Measurements from ENCODE around the gene CHN1. TPM values are rescaled to one million over a fixed set of nuclear protein-coding genes. Genes with fewer than 3 reads are reported as not detected.

The CHN1 gene
- total RNA-seq, 2 donors from 2014 or later: 13.3 to 30.7 TPM

GRCh38 chr2:174753038-174753633 is 252.0 kb downstream of the CHN1 start:
- H3K9me3 ChIP-seq: no peaks in the 10 kb centered on the region
- no peaks in the 10 kb centered on the region for H3K4me1 ChIP-seq (ENCODE audit: control insufficient read depth in 1 of 2, low read depth in 2 of 2)
- no peak overlapping the region for H3K4me3 ChIP-seq
- no peaks in the 10 kb centered on the region for H3K36me3 ChIP-seq
- H3K27ac ChIP-seq: no peak overlapping the region
- H3K27me3 ChIP-seq (replicated peaks; ENCODE audit: insufficient read depth): no peaks in the 10 kb centered on the region
- DNase-seq (ENCODE audit: low spot score) (no peak), ATAC-seq (ENCODE audit: insufficient number of reproducible peaks, low FRiP score, low read depth) (no peak)
- TF ChIP-seq CTCF (IDR thresholded peaks at IDR 0.05): no peak

GRCh38 chr2:174752403-174753037 is 252.7 kb downstream of the CHN1 start:
- Histone ChIP-seq H3K27ac (no peak overlapping the region), H3K36me3 (no peaks in the 10 kb centered on the region), H3K4me1 (ENCODE audit: control insufficient read depth in 1 of 2, low read depth in 2 of 2) (no peaks in the 10 kb centered on the region), H3K4me3 (no peak overlapping the region), H3K27me3 (replicated peaks; ENCODE audit: insufficient read depth) (no peaks in the 10 kb centered on the region), H3K9me3 (no peaks in the 10 kb centered on the region)
- no peak for DNase-seq (ENCODE audit: low spot score)
- no peak for TF ChIP-seq CTCF (IDR thresholded peaks at IDR 0.05)
- no peak for ATAC-seq (ENCODE audit: insufficient number of reproducible peaks, low FRiP score, low read depth)

GRCh38 chr2:174750923-174751441 is 254.2 kb downstream of the CHN1 start:
- no peaks in the 10 kb centered on the region for H3K4me1 ChIP-seq (ENCODE audit: control insufficient read depth in 1 of 2, low read depth in 2 of 2)
- no peaks in the 10 kb centered on the region for H3K9me3 ChIP-seq
- no peaks in the 10 kb centered on the region for H3K27me3 ChIP-seq (replicated peaks; ENCODE audit: insufficient read depth)
- no peak overlapping the region for H3K27ac ChIP-seq
- H3K4me3 ChIP-seq: no peak overlapping the region
- ATAC-seq (ENCODE audit: insufficient number of reproducible peaks, low FRiP score, low read depth): no peak
- no peak for TF ChIP-seq CTCF (IDR thresholded peaks at IDR 0.05)
- DNase-seq (ENCODE audit: low spot score): no peak
- no peaks in the 10 kb centered on the region for H3K36me3 ChIP-seq

- TF ChIP-seq CTCF (IDR thresholded peaks at IDR 0.05): no peak
- no peak for DNase-seq (ENCODE audit: low spot score)
- no peaks in the 10 kb centered on the region for H3K27me3 ChIP-seq (replicated peaks; ENCODE audit: insufficient read depth)
- ATAC-seq (ENCODE audit: insufficient number of reproducible peaks, low FRiP score, low read depth): no peak
- H3K9me3 ChIP-seq: no peaks in the 10 kb centered on the region
- no peaks in the 10 kb centered on the region for H3K36me3 ChIP-seq
- no peaks in the 10 kb centered on the region for H3K4me1 ChIP-seq (ENCODE audit: control insufficient read depth in 1 of 2, low read depth in 2 of 2)
- no peak overlapping the region for H3K4me3 ChIP-seq
- no peak overlapping the region for H3K27ac ChIP-seq
Measured at GRCh38 chr2:174749793-174750192, 255.4 kb downstream of the CHN1 start.

GRCh38 chr2:174748948-174749347 is 256.2 kb downstream of the CHN1 start:
- H3K9me3 ChIP-seq: no peaks in the 10 kb centered on the region
- H3K36me3 ChIP-seq: no peaks in the 10 kb centered on the region
- H3K27me3 ChIP-seq (replicated peaks; ENCODE audit: insufficient read depth): no peaks in the 10 kb centered on the region
- ATAC-seq (ENCODE audit: insufficient number of reproducible peaks, low FRiP score, low read depth) (no peak), DNase-seq (ENCODE audit: low spot score) (no peak)
- no peak overlapping the region for H3K4me3 ChIP-seq
- H3K4me1 ChIP-seq (ENCODE audit: control insufficient read depth in 1 of 2, low read depth in 2 of 2): no peaks in the 10 kb centered on the region
- peak; percentile 76 for TF ChIP-seq CTCF (IDR thresholded peaks at IDR 0.05)
- H3K27ac ChIP-seq: no peak overlapping the region

Other genes with a start within 250 kb of the CHN1 start
- under 1 TPM in 1 of 2 donors, not detected in 1; 0.41 TPM for gene CHRNA1, start 240.9 kb downstream of the CHN1 start, total RNA-seq
- gene ATF2, start 162.8 kb upstream of the CHN1 start, total RNA-seq: 10 to 100 TPM; 58.9 to 62.6 TPM
- 10 to 100 TPM; 48.1 to 74.5 TPM for gene ATP5MC3, start 176.3 kb upstream of the CHN1 start, total RNA-seq